HepG2 (cell line): ENCODE results near the gene PPP1R7. TPM values are rescaled to one million over a fixed set of nuclear protein-coding genes. Genes with fewer than 3 reads are reported as not detected.

ENCODE experiments used
- KLF16 ChIP-seq, 2 experiments: sonication (generic) in 1 of 2; formaldehyde crosslinking in 1 of 2; IDR thresholded peaks; 2 replicates each; pipeline versions ENCODE4 v1.6.1 to v1.8.0; 2016 to 2023; ENCODE audit warnings: missing genetic modification reagents in 2 of 2, missing compliant biosample characterization in 1 of 2
- RARA ChIP-seq: IDR thresholded peaks from 2 replicates; pipeline ENCODE4 v1.6.1; 2016; ENCODE audit warnings: missing genetic modification reagents, missing compliant biosample characterization
- SOX6 ChIP-seq, 2 experiments: fragments of 450-650 bp in 1 of 2; sonication (generic) in 1 of 2; formaldehyde crosslinking in 1 of 2; IDR thresholded peaks; 2 replicates each; pipeline versions ENCODE4 v1.4.0 to v1.6.1; 2017 to 2020; ENCODE audit warnings: antibody characterized with exemption in 1 of 2, mild to moderate bottlenecking in 1 of 2, missing genetic modification reagents in 1 of 2
- ZNF549 ChIP-seq: sonication (generic); formaldehyde crosslinking; IDR thresholded peaks from 2 replicates; pipeline ENCODE4 v1.5.0; 2020; ENCODE audit warnings: missing genetic modification reagents
- ZNF777 ChIP-seq: sonication (generic); formaldehyde crosslinking; IDR thresholded peaks from 2 replicates; pipeline ENCODE4 v1.4.0; 2020; ENCODE audit warnings: missing genetic modification reagents
- polyA plus RNA-seq, 8 experiments: library from polyadenylated mRNA; depleted of rRNA in 3 of 8; stranded (reverse) in 7 of 8; unstranded in 1 of 8; fragments of >200 nt; fragmentation: Illumina TruSeq in 4 of 8; extraction: Trizol in 4 of 8; gene quantifications; 2 replicates each; pipeline versions ENCODE4 v1.2.1 to v1.2.3, GENCODE V29; 2011 to 2016; ENCODE audit warnings: low read depth in 4 of 8, missing spikeins in 1 of 8, mixed read lengths in 1 of 8; ENCODE audit not compliant: insufficient read depth in 1 of 8
- total RNA-seq, 5 experiments: library from RNA; depleted of rRNA; stranded (reverse); fragments of >200 nt; fragmentation: Illumina TruSeq; extraction: Trizol; gene quantifications; 2 replicates each; pipeline ENCODE4 v1.2.3, GENCODE V29; 2016; ENCODE audit warnings: low read depth in 1 of 5
- TF ChIP-seq, protein P1 (sequence below): sonication (generic); formaldehyde crosslinking; IDR thresholded peaks from 2 replicates; pipeline ENCODE4 v1.4.0; 2020; ENCODE audit warnings: missing genetic modification reagents, borderline replicate concordance
- TF ChIP-seq, protein P2 (sequence below): fragments of 450-650 bp; IDR thresholded peaks from 2 replicates; pipeline ENCODE4 v1.6.1; 2017
- TF ChIP-seq, protein P3 (sequence below): sonication (generic); formaldehyde crosslinking; IDR thresholded peaks from 2 replicates; pipeline ENCODE4 v1.5.0; 2020; ENCODE audit warnings: missing genetic modification reagents
- TF ChIP-seq, protein P4 (sequence below), 2 experiments: sonication (generic) in 1 of 2; formaldehyde crosslinking in 1 of 2; IDR thresholded peaks; 2 replicates each; pipeline versions ENCODE4 v1.4.0 to v1.6.1; 2016 to 2020; ENCODE audit warnings: borderline replicate concordance in 1 of 2, low read depth in 1 of 2, mild to moderate bottlenecking in 1 of 2, missing genetic modification reagents in 1 of 2
- TF ChIP-seq, protein P5 (sequence below): sonication (generic); formaldehyde crosslinking; IDR thresholded peaks from 2 replicates; pipeline ENCODE4 v1.4.0; 2020; ENCODE audit warnings: mild to moderate bottlenecking, missing genetic modification reagents
- TF ChIP-seq, protein P6 (sequence below): sonication (generic); formaldehyde crosslinking; IDR thresholded peaks from 2 replicates; pipeline ENCODE4 v1.5.0; 2020; ENCODE audit warnings: missing genetic modification reagents, mild to moderate bottlenecking, borderline replicate concordance
- TF ChIP-seq, protein P7 (sequence below): sonication (generic); formaldehyde crosslinking; IDR thresholded peaks from 2 replicates; pipeline ENCODE4 v1.4.0; 2020; ENCODE audit warnings: missing genetic modification reagents

PPP1R7 gene
- total and polyA plus RNA-seq, 2 of the 13 experiments (the other 11 are each of a cell fraction or from before 2014, with no cell fraction given): 33.3 to 67.9 TPM

DNA sequence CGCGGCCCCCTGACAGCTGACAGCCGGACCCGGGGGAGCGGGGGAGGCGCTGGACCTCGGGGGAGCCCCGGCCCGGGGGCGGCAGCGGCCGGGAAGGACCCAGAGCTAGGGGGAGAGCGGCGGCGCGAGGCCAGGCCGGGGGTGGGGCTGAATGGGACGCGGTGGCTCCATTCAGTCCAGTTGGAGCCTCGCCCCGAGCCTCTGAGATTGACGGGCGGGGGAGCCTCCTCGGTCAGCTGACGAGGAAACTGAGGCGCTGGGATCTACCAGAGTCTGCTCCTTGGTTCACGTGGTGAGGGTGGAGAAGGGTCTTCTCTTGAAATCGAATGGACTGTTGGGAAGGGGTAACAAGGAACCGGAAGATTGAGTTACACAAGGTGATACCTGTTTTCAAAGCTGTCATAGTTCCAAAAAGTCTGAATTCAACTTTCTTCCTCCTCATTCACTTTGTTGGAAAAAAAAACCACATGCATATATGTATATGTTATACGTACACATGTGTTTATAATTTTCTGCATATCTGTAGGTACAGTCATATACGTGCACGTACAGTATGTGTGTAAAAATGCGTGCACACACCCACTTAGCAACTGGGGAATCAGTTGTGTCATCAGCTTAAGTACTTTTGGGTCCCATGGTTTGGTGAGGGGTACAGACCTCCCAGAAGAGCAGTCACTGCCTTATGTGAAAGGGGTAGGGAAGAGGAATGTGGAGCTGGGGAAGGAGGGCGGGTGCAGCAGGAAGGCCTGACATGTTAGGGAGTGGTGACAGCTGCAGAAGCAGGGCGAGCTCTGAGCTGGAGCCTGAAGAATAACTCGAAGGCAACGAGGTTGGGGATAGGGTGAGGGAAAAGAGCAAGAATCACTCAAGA is 628 bp downstream of the PPP1R7 start (continued):
- TF ChIP-seq, protein P1, sequence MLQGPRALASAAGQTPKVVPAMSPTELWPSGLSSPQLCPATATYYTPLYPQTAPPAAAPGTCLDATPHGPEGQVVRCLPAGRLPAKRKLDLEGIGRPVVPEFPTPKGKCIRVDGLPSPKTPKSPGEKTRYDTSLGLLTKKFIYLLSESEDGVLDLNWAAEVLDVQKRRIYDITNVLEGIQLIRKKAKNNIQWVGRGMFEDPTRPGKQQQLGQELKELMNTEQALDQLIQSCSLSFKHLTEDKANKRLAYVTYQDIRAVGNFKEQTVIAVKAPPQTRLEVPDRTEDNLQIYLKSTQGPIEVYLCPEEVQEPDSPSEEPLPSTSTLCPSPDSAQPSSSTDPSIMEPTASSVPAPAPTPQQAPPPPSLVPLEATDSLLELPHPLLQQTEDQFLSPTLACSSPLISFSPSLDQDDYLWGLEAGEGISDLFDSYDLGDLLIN (CRISPR knock-in tag): no peak
- no peak for TF ChIP-seq RARA (CRISPR knock-in tag)
- TF ChIP-seq, protein P2, sequence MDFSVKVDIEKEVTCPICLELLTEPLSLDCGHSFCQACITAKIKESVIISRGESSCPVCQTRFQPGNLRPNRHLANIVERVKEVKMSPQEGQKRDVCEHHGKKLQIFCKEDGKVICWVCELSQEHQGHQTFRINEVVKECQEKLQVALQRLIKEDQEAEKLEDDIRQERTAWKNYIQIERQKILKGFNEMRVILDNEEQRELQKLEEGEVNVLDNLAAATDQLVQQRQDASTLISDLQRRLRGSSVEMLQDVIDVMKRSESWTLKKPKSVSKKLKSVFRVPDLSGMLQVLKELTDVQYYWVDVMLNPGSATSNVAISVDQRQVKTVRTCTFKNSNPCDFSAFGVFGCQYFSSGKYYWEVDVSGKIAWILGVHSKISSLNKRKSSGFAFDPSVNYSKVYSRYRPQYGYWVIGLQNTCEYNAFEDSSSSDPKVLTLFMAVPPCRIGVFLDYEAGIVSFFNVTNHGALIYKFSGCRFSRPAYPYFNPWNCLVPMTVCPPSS: no peak
- TF ChIP-seq KLF16 (CRISPR knock-in tag; IDR thresholded peaks at IDR 0.05): 0 out of 4 replicates have a peak, but pooled peaks of 1 of the 2 experiments have one; percentile 67
- no peak for TF ChIP-seq ZNF549 (CRISPR knock-in tag)
- no peak; the same call in 1 of the 2 replicates for TF ChIP-seq ZNF777
- TF ChIP-seq, protein P3, sequence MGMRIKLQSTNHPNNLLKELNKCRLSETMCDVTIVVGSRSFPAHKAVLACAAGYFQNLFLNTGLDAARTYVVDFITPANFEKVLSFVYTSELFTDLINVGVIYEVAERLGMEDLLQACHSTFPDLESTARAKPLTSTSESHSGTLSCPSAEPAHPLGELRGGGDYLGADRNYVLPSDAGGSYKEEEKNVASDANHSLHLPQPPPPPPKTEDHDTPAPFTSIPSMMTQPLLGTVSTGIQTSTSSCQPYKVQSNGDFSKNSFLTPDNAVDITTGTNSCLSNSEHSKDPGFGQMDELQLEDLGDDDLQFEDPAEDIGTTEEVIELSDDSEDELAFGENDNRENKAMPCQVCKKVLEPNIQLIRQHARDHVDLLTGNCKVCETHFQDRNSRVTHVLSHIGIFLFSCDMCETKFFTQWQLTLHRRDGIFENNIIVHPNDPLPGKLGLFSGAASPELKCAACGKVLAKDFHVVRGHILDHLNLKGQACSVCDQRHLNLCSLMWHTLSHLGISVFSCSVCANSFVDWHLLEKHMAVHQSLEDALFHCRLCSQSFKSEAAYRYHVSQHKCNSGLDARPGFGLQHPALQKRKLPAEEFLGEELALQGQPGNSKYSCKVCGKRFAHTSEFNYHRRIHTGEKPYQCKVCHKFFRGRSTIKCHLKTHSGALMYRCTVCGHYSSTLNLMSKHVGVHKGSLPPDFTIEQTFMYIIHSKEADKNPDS (CRISPR knock-in tag): no peak
- TF ChIP-seq, protein P4, sequence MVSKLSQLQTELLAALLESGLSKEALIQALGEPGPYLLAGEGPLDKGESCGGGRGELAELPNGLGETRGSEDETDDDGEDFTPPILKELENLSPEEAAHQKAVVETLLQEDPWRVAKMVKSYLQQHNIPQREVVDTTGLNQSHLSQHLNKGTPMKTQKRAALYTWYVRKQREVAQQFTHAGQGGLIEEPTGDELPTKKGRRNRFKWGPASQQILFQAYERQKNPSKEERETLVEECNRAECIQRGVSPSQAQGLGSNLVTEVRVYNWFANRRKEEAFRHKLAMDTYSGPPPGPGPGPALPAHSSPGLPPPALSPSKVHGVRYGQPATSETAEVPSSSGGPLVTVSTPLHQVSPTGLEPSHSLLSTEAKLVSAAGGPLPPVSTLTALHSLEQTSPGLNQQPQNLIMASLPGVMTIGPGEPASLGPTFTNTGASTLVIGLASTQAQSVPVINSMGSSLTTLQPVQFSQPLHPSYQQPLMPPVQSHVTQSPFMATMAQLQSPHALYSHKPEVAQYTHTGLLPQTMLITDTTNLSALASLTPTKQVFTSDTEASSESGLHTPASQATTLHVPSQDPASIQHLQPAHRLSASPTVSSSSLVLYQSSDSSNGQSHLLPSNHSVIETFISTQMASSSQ (IDR thresholded peaks at IDR 0.05; ENCODE audit: low read depth): no peak
- TF ChIP-seq, protein P4 (CRISPR knock-in tag; IDR thresholded peaks at IDR 0.05; ENCODE audit: borderline replicate concordance): no peak
- TF ChIP-seq, protein P5, sequence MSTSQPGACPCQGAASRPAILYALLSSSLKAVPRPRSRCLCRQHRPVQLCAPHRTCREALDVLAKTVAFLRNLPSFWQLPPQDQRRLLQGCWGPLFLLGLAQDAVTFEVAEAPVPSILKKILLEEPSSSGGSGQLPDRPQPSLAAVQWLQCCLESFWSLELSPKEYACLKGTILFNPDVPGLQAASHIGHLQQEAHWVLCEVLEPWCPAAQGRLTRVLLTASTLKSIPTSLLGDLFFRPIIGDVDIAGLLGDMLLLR (CRISPR knock-in tag): no peak
- TF ChIP-seq, protein P6, sequence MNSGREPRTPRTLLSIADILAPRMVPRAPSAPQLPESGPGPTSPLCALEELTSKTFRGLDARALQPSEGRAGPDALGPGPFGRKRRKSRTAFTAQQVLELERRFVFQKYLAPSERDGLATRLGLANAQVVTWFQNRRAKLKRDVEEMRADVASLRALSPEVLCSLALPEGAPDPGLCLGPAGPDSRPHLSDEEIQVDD (CRISPR knock-in tag): no peak
- TF ChIP-seq, protein P7, sequence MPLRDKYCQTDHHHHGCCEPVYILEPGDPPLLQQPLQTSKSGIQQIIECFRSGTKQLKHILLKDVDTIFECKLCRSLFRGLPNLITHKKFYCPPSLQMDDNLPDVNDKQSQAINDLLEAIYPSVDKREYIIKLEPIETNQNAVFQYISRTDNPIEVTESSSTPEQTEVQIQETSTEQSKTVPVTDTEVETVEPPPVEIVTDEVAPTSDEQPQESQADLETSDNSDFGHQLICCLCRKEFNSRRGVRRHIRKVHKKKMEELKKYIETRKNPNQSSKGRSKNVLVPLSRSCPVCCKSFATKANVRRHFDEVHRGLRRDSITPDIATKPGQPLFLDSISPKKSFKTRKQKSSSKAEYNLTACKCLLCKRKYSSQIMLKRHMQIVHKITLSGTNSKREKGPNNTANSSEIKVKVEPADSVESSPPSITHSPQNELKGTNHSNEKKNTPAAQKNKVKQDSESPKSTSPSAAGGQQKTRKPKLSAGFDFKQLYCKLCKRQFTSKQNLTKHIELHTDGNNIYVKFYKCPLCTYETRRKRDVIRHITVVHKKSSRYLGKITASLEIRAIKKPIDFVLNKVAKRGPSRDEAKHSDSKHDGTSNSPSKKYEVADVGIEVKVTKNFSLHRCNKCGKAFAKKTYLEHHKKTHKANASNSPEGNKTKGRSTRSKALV (CRISPR knock-in tag): no peak
- no peak for TF ChIP-seq SOX6 (IDR thresholded peaks at IDR 0.05)
- peak; percentile 8; the same call in 1 of the 2 replicates for TF ChIP-seq SOX6 (CRISPR knock-in tag; IDR thresholded peaks at IDR 0.05)
